MM.1S (cell line): Measurements from ENCODE around the gene COX6A1.

Experiments used
- EZH2 ChIP-seq: fragments of 300-600 bp; sonication (generic); optimal IDR thresholded peaks from 2 replicates; pipeline ENCODE3; 2017; ENCODE audit warnings: low read depth, mild to moderate bottlenecking, antibody characterized with exemption, low read length, mixed read lengths
- TF ChIP-seq, protein P1 (sequence below): fragments of 300-600 bp; sonication (generic); IDR thresholded peaks from 2 replicates; pipeline ENCODE4 v1.5.1; 2016; ENCODE audit warnings: antibody characterized with exemption, low read length, mixed read lengths

DNA sequence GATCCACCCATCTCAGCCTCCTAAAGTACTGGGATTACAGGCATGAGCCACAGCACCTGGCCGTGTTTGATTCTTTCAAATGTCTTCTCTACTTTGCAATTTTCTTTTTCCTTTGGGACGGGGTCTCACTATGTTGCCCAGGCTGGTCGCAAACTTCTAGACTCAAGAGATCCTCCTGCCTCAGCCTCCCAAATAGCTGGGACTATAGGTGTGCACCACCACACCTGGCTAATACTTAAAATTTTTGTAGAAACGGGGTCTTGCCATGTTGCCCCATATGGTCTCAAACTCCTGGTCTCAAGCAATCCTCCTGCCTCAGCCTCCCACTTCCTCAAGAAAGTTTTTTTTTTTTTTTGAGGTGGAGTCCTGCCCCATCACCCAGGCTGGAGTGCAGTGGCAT, 10.1 kb downstream of the COX6A1 start:
- TF ChIP-seq, protein P1, sequence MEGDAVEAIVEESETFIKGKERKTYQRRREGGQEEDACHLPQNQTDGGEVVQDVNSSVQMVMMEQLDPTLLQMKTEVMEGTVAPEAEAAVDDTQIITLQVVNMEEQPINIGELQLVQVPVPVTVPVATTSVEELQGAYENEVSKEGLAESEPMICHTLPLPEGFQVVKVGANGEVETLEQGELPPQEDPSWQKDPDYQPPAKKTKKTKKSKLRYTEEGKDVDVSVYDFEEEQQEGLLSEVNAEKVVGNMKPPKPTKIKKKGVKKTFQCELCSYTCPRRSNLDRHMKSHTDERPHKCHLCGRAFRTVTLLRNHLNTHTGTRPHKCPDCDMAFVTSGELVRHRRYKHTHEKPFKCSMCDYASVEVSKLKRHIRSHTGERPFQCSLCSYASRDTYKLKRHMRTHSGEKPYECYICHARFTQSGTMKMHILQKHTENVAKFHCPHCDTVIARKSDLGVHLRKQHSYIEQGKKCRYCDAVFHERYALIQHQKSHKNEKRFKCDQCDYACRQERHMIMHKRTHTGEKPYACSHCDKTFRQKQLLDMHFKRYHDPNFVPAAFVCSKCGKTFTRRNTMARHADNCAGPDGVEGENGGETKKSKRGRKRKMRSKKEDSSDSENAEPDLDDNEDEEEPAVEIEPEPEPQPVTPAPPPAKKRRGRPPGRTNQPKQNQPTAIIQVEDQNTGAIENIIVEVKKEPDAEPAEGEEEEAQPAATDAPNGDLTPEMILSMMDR = no peak
- no peak for TF ChIP-seq EZH2
